Loucy (cell line): ENCODE results near the gene LRRC55.

Source experiments
- H2AFZ ChIP-seq: fragments of 200-600 bp; sonication (generic); 2 replicates; pipeline ENCODE4 v1.6.0; 2016; ENCODE audit warnings: antibody characterized with exemption, mild to moderate bottlenecking, low read length, moderate library complexity
- H3F3A ChIP-seq: fragments of 200-600 bp; 2 replicates; pipeline ENCODE4 v1.6.0; 2016; ENCODE audit warnings: antibody characterized with exemption, low read depth, mild to moderate bottlenecking
- H3K27me3 ChIP-seq: fragments of 200-600 bp; sonication (generic); 2 replicates; pipeline ENCODE4 v1.6.1; 2014; ENCODE audit warnings: low read length, mild to moderate bottlenecking; ENCODE audit not compliant: insufficient read depth, poor library complexity, severe bottlenecking
- H3K36me3 ChIP-seq: fragments of 200-600 bp; sonication (generic); 2 replicates; pipeline ENCODE4 v1.6.1; 2016; ENCODE audit warnings: low read length; ENCODE audit not compliant: insufficient read depth
- H3K4me1 ChIP-seq: fragments of 200-600 bp; sonication (generic); 2 replicates; pipeline ENCODE4 v1.5.1; 2014; ENCODE audit warnings: low read length, mild to moderate bottlenecking; ENCODE audit not compliant: insufficient read depth, poor library complexity, severe bottlenecking
- H3K4me2 ChIP-seq: fragments of 200-600 bp; sonication (generic); 2 replicates; pipeline ENCODE4 v1.6.0; 2014; ENCODE audit warnings: antibody characterized with exemption, low read length, low read depth, mild to moderate bottlenecking; ENCODE audit not compliant: poor library complexity, severe bottlenecking
- H3K4me3 ChIP-seq: fragments of 200-600 bp; sonication (generic); 2 replicates; pipeline ENCODE4 v1.5.1; 2014; ENCODE audit warnings: low read length, mild to moderate bottlenecking, mixed read lengths; ENCODE audit not compliant: poor library complexity, severe bottlenecking
- H3K79me2 ChIP-seq: fragments of 200-600 bp; sonication (generic); 2 replicates; pipeline ENCODE4 v1.6.1; 2014; ENCODE audit warnings: low read length; ENCODE audit not compliant: insufficient read depth
- H3K9ac ChIP-seq: fragments of 200-600 bp; sonication (generic); 2 replicates; pipeline ENCODE4 v1.6.0; 2014; ENCODE audit warnings: mild to moderate bottlenecking, low read depth, low read length, moderate library complexity; ENCODE audit not compliant: poor library complexity, severe bottlenecking
- H3K9me2 ChIP-seq: fragments of 200-600 bp; sonication (generic); replicated peaks from 2 replicates; pipeline ENCODE4 v1.6.1; 2016; ENCODE audit warnings: low read depth, low read length, mixed read lengths
- H3K9me3 ChIP-seq: fragments of 200-600 bp; sonication (generic); 2 replicates; pipeline ENCODE4 v1.6.1; 2014; ENCODE audit warnings: mild to moderate bottlenecking, antibody characterized with exemption, low read length, low read depth; ENCODE audit not compliant: insufficient read depth
- H4K20me1 ChIP-seq: fragments of 200-600 bp; sonication (generic); 2 replicates; pipeline ENCODE4 v1.6.0; 2014; ENCODE audit warnings: antibody characterized with exemption, low read length, mild to moderate bottlenecking; ENCODE audit not compliant: insufficient read depth, poor library complexity, severe bottlenecking
- EZH2phosphoT487 ChIP-seq: fragments of 200-600 bp; IDR thresholded peaks from 2 replicates; pipeline ENCODE4 v1.6.1; 2018; ENCODE audit warnings: antibody characterized with exemption, mild to moderate bottlenecking, moderate library complexity, borderline replicate concordance
- TF ChIP-seq, protein P1 (sequence below): fragments of 200-600 bp; sonication (generic); conservative IDR thresholded peaks from 2 replicates; pipeline ENCODE4 v1.5.1; 2014; ENCODE audit warnings: mild to moderate bottlenecking, antibody characterized with exemption, low read length

LRRC55 gene

GRCh38 chr11:57144075-57144474 lies 37.7 kb upstream of the LRRC55 start:
- Histone ChIP-seq H3K4me2 (no peak overlapping the region), H3K4me3 (no peak overlapping the region), H2AFZ (no peak overlapping the region), H3K9me2 (no peaks in the 10 kb centered on the region), H3K9ac (no peak overlapping the region), H3F3A (no peaks in the 10 kb centered on the region), H4K20me1 (no peaks in the 10 kb centered on the region), H3K79me2 (no peaks in the 10 kb centered on the region), H3K27me3 (no peaks in the 10 kb centered on the region), H3K4me1 (no peaks in the 10 kb centered on the region), H3K9me3 (no peaks in the 10 kb centered on the region), H3K36me3 (no peaks in the 10 kb centered on the region)
- TF ChIP-seq EZH2phosphoT487, result no peak
- TF ChIP-seq, protein P1, sequence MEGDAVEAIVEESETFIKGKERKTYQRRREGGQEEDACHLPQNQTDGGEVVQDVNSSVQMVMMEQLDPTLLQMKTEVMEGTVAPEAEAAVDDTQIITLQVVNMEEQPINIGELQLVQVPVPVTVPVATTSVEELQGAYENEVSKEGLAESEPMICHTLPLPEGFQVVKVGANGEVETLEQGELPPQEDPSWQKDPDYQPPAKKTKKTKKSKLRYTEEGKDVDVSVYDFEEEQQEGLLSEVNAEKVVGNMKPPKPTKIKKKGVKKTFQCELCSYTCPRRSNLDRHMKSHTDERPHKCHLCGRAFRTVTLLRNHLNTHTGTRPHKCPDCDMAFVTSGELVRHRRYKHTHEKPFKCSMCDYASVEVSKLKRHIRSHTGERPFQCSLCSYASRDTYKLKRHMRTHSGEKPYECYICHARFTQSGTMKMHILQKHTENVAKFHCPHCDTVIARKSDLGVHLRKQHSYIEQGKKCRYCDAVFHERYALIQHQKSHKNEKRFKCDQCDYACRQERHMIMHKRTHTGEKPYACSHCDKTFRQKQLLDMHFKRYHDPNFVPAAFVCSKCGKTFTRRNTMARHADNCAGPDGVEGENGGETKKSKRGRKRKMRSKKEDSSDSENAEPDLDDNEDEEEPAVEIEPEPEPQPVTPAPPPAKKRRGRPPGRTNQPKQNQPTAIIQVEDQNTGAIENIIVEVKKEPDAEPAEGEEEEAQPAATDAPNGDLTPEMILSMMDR, result no peak

GRCh38 chr11:57144531-57145320 lies 37.0 kb upstream of the LRRC55 start:
- H3K9ac ChIP-seq, result no peak overlapping the region
- H3K27me3 ChIP-seq, result no peaks in the 10 kb centered on the region
- H2AFZ ChIP-seq, result no peak overlapping the region
- H3K4me3 ChIP-seq, result no peak overlapping the region
- no peak overlapping the region for H3K4me2 ChIP-seq
- H3F3A ChIP-seq, result no peaks in the 10 kb centered on the region
- no peaks in the 10 kb centered on the region for H3K9me2 ChIP-seq
- H3K36me3 ChIP-seq, result no peaks in the 10 kb centered on the region
- H3K4me1 ChIP-seq, result no peaks in the 10 kb centered on the region
- H3K79me2 ChIP-seq, result no peaks in the 10 kb centered on the region
- TF ChIP-seq, protein P1, result no peak
- no peak for TF ChIP-seq EZH2phosphoT487
- no peaks in the 10 kb centered on the region for H3K9me3 ChIP-seq
- H4K20me1 ChIP-seq, result no peaks in the 10 kb centered on the region

GRCh38 chr11:57146301-57146700 lies 35.5 kb upstream of the LRRC55 start:
- no peaks in the 10 kb centered on the region for H4K20me1 ChIP-seq
- H3K79me2 ChIP-seq, result no peaks in the 10 kb centered on the region
- H3K9me2 ChIP-seq, result no peaks in the 10 kb centered on the region
- no peaks in the 10 kb centered on the region for H3K9me3 ChIP-seq
- TF ChIP-seq, protein P1, result no peak
- TF ChIP-seq EZH2phosphoT487, result no peak
- no peaks in the 10 kb centered on the region for H3F3A ChIP-seq
- no peak overlapping the region for H3K4me2 ChIP-seq
- H3K36me3 ChIP-seq, result no peaks in the 10 kb centered on the region
- no peak overlapping the region for H3K9ac ChIP-seq
- H3K27me3 ChIP-seq, result no peaks in the 10 kb centered on the region
- no peak overlapping the region for H2AFZ ChIP-seq
- H3K4me3 ChIP-seq, result no peak overlapping the region
- no peaks in the 10 kb centered on the region for H3K4me1 ChIP-seq
